Breast epithelium (tissue), 3 donors: Measurements from ENCODE around the gene PGRMC2.

Experiments used
- POLR2A ChIP-seq: fragments of 450-650 bp; IDR thresholded peaks from one replicate; pipeline ENCODE4 v1.6.1; 2016; ENCODE audit warnings: antibody characterized with exemption, mild to moderate bottlenecking, moderate library complexity
- TF ChIP-seq, protein P1 (sequence below), 3 donors: fragments of 450-650 bp; IDR thresholded peaks; one replicate each; pipeline ENCODE4 v1.5.1; 2016 to 2017; ENCODE audit warnings: antibody characterized with exemption in 3 of 3, mild to moderate bottlenecking in 3 of 3, moderate library complexity in 3 of 3

DNA sequence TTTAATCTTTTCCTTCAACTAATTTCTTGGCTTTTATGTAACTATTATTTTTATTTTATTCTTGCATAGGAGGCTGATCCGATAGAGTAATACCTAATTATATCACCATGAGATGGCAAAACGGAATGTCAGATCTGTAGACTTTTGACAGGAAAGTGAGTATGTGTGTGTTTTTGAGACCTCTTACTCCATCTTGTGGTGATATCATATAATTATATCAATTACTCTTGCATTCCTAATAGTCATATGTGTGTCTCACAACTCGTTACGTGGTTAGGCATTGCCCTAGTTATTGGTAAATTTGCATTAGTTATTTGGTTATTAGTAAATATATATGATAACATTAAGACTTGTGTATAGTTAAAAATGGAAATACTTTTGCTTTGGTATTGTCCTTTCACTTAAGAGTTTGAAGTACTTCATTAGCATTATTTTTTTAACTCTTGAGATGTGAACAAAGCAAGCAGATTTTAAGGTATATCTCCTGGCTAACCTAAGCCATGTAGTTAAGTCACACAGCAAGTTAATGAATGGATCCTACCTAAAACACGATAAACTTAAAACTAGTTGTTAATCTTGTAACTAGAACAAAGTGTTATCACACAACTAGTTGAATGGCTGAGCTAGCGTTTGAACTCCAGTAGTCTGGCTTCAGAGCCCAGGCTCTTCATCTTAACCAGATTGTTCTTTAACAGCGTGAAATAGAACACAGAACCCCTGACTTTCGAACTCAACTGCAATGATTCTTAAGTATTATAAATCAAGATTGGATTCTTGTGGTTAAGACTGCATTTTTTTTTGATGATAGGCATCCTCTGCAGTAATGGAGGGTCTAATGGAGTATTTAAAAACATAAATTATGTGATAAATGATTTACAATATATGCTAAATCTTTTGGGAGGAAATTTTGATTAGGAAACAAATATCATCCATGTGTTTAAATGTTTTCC is 67.1 kb downstream of the PGRMC2 start:
- TF ChIP-seq POLR2A = no peak
- TF ChIP-seq, protein P1, sequence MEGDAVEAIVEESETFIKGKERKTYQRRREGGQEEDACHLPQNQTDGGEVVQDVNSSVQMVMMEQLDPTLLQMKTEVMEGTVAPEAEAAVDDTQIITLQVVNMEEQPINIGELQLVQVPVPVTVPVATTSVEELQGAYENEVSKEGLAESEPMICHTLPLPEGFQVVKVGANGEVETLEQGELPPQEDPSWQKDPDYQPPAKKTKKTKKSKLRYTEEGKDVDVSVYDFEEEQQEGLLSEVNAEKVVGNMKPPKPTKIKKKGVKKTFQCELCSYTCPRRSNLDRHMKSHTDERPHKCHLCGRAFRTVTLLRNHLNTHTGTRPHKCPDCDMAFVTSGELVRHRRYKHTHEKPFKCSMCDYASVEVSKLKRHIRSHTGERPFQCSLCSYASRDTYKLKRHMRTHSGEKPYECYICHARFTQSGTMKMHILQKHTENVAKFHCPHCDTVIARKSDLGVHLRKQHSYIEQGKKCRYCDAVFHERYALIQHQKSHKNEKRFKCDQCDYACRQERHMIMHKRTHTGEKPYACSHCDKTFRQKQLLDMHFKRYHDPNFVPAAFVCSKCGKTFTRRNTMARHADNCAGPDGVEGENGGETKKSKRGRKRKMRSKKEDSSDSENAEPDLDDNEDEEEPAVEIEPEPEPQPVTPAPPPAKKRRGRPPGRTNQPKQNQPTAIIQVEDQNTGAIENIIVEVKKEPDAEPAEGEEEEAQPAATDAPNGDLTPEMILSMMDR (IDR thresholded peaks at IDR 0.05) = peak in 2 of 3 donors; percentile 29 to 31
